Neural crest cell (in vitro differentiated cells): Measurements from ENCODE around the gene BCL2L12. TPM values are rescaled to one million over a fixed set of nuclear protein-coding genes. Genes with fewer than 3 reads are reported as not detected.
A peak's percentile ranks its signal among the peaks of the same experiment; 100 is the strongest.

ENCODE experiments used
- DNase-seq: peaks from one replicate; pipeline ENCODE4 v3.0.0; 2021; ENCODE audit warnings: low read depth, mixed read lengths, low spot score
- H3K27ac Mint-ChIP-seq: one replicate; pipeline ENCODE4 v1.8.0; 2021; ENCODE audit warnings: mild to moderate bottlenecking, mixed read lengths; ENCODE audit not compliant: unreplicated experiment
- H3K27me3 Mint-ChIP-seq: 2 replicates; pipeline ENCODE4 v1.8.0; 2021; ENCODE audit warnings: low read depth, mild to moderate bottlenecking, mixed read lengths
- H3K36me3 Mint-ChIP-seq: 2 replicates; pipeline ENCODE4 v1.8.0; 2021; ENCODE audit warnings: low read depth, mild to moderate bottlenecking, mixed read lengths
- H3K4me1 Mint-ChIP-seq: 2 replicates; pipeline ENCODE4 v1.8.0; 2021; ENCODE audit warnings: mixed read lengths
- H3K4me3 Mint-ChIP-seq: one replicate; pipeline ENCODE4 v1.8.0; 2021; ENCODE audit warnings: mild to moderate bottlenecking, mixed read lengths
- H3K9me3 Mint-ChIP-seq: 2 replicates; pipeline ENCODE4 v1.8.0; 2021; ENCODE audit warnings: mixed read lengths
- CTCF ChIP-seq: fragments of 200-600 bp; sonication (generic); conservative IDR thresholded peaks from 2 replicates; pipeline ENCODE4 v1.5.0; 2021; ENCODE audit warnings: antibody characterized with exemption, mild to moderate bottlenecking
- total RNA-seq: library from RNA; stranded (reverse); gene quantifications from 2 replicates; pipeline ENCODE4 v1.2.1, GENCODE V29; 2021

Gene BCL2L12
- total RNA-seq, 1 donor from 2014 or later: 92.4 TPM

GRCh38 chr19:49664171-49665035 lies 1.3 kb upstream of the BCL2L12 start:
- peaks cover 9% of the 10 kb centered on the region for H3K36me3 Mint-ChIP-seq
- peaks cover 10% of the 10 kb centered on the region for H3K27me3 Mint-ChIP-seq
- peak; percentile 80 for DNase-seq
- peaks cover 37% of the 10 kb centered on the region for H3K4me1 Mint-ChIP-seq
- H3K9me3 Mint-ChIP-seq: no peaks in the 10 kb centered on the region
- TF ChIP-seq CTCF: no peak
- H3K4me3 Mint-ChIP-seq: peak overlapping the region; percentile 98
- peak overlapping the region; percentile 97 for H3K27ac Mint-ChIP-seq

- Mint-ChIP-seq H3K9me3 (no peaks in the 10 kb centered on the region), H3K4me3 (peak overlapping the region; percentile 98), H3K36me3 (peaks cover 10% of the 10 kb centered on the region), H3K27ac (peak overlapping the region; percentile 97), H3K4me1 (peaks cover 41% of the 10 kb centered on the region), H3K27me3 (peaks cover 10% of the 10 kb centered on the region)
- no peak for DNase-seq
- no peak for TF ChIP-seq CTCF
Observed at GRCh38 chr19:49665036-49665350, 740 bp upstream of the BCL2L12 start.

- H3K27me3 Mint-ChIP-seq: peaks cover 10% of the 10 kb centered on the region
- peak; percentile 26 for TF ChIP-seq CTCF
- H3K4me1 Mint-ChIP-seq: peaks cover 41% of the 10 kb centered on the region
- peaks cover 5% of the 10 kb centered on the region for H3K36me3 Mint-ChIP-seq
- H3K4me3 Mint-ChIP-seq: peak overlapping the region; percentile 98
- DNase-seq: no peak
- H3K9me3 Mint-ChIP-seq: no peaks in the 10 kb centered on the region
- H3K27ac Mint-ChIP-seq: peak overlapping the region; percentile 97
Observed at GRCh38 chr19:49666120-49666444, 349 bp downstream of the BCL2L12 start.

- Mint-ChIP-seq H3K27ac (peak overlapping the region; percentile 57), H3K27me3 (peaks cover 10% of the 10 kb centered on the region), H3K4me3 (peak overlapping the region; percentile 98), H3K4me1 (peaks cover 50% of the 10 kb centered on the region), H3K36me3 (peaks cover 5% of the 10 kb centered on the region), H3K9me3 (no peaks in the 10 kb centered on the region)
- TF ChIP-seq CTCF: no peak
- no peak for DNase-seq
Observed at GRCh38 chr19:49667473-49667872, 1.7 kb downstream of the BCL2L12 start.

- Mint-ChIP-seq H3K4me1 (peaks cover 43% of the 10 kb centered on the region), H3K27me3 (peaks cover 10% of the 10 kb centered on the region), H3K4me3 (peak overlapping the region; percentile 70), H3K9me3 (no peaks in the 10 kb centered on the region), H3K36me3 (peaks cover 5% of the 10 kb centered on the region), H3K27ac (no peak overlapping the region)
- DNase-seq: no peak
- TF ChIP-seq CTCF: no peak
Observed at GRCh38 chr19:49669516-49669915, 3.8 kb downstream of the BCL2L12 start.
